ENCODE measurements around the gene DDX11.
"Not testable (repeated sequence)": the region's sequence is repeated elsewhere in the genome, so short reads cannot be mapped to it uniquely, and the experiment has no call there.

DDX11 gene

DNA sequence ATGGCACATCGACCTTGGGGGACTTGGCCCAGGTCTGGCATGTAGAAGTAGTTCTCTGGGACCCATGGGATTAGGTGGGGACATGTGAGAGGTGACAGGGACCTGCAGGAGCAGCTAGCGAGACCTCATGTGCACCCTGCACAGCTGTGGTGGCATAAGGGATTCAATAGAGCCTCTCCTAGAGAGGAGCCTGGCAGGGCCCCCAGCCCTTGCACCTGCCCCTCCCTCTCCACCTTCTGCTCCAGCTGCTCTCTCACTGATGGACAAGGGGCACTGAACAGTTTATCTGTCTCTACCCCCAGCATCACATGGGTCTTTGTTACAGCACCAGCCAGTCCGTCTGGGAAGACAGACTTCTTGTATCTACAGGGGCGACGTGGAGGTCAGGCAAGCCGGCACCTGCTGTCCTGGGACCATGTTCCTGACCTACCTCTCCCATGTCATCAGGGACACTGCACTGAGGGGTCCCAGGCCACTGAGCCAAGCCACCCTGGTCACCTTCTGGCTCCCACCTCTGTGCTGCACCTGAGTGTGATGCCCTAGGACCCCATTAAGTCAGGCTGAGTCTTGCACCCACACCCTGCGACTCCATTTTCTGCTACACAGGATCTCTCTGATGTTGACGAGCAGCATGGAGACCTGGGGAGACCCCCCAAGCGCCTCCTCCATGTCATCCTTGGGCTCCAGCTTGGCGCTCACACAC lies 32.6 kb downstream of the DDX11 start:
- no peak overlapping the region for H3K27ac ChIP-seq (ENCODE audit: low read depth in 2 of 2, low read length in 2 of 2)
- H3K36me3 ChIP-seq (ENCODE audit: control insufficient read depth in 2 of 2, insufficient read depth in 2 of 2, low read length in 2 of 2), result no peaks in the 10 kb centered on the region
- H3K27me3 ChIP-seq (ENCODE audit: control insufficient read depth in 2 of 2, insufficient read depth in 2 of 2, low read length in 2 of 2), result no peaks in the 10 kb centered on the region
- H3K4me3 ChIP-seq (ENCODE audit: low read length in 2 of 2), result no peak overlapping the region
- H3K4me1 ChIP-seq (ENCODE audit: control insufficient read depth in 2 of 2, insufficient read depth in 2 of 2, low read length in 2 of 2), result peaks cover 0 to 10% of the 10 kb centered on the region in 2 donors
- H3K9ac ChIP-seq (ENCODE audit: low read depth in 1 of 2, low read length in 2 of 2), result no peak overlapping the region
- no peaks in the 10 kb centered on the region for H3K9me3 ChIP-seq (ENCODE audit: control insufficient read depth in 2 of 2, low read length in 2 of 2)

DNA sequence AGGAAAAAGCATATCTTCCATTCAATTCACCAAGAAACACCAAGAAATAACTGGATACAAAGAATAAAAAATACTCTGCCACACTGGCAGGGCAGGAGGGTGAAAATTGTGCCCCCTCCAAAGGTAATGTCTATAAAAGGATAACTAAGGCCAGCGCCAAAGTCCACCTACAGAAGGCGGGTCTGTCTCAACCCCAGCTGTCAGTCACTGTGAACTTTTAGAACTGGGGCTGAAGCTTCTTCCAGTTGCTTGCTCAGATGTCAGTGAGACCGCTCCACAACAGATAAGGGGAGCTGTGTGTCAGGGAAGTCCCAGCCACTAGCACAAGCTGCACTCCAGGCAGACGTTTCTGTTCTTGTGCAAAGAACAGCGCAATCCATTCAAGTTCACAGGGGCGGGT lies 36.1 kb downstream of the DDX11 start:
- H3K9me3 ChIP-seq (ENCODE audit: control insufficient read depth in 2 of 2, low read length in 2 of 2); H3K4me3 ChIP-seq (ENCODE audit: low read length in 2 of 2); H3K9ac ChIP-seq (ENCODE audit: low read depth in 1 of 2, low read length in 2 of 2); H3K4me1 ChIP-seq (ENCODE audit: control insufficient read depth in 2 of 2, insufficient read depth in 2 of 2, low read length in 2 of 2); H3K27ac ChIP-seq (ENCODE audit: low read depth in 2 of 2, low read length in 2 of 2); H3K36me3 ChIP-seq (ENCODE audit: control insufficient read depth in 2 of 2, insufficient read depth in 2 of 2, low read length in 2 of 2); H3K27me3 ChIP-seq (ENCODE audit: control insufficient read depth in 2 of 2, insufficient read depth in 2 of 2, low read length in 2 of 2): not testable (repeated sequence)

DNA sequence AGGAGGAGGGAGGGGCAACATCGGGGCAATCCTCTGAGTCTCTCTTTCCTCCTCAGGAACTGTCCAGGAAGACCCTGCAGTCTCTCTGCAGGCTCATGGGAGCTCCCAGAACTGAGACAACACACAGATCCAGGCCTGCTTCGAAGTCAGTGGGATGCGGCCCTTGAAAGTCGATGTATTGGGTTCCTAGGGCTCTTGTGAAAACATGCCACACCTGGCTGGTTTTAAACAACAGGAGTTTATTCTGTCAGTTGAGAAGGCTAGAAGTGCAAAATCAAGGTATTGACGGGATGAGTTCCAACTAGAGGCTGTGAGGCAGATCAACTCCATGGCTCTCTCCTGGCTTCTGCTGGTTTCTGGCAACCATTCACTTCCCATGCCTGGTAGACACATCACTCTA lies 36.6 kb downstream of the DDX11 start:
- H3K9ac ChIP-seq (ENCODE audit: low read depth in 1 of 2, low read length in 2 of 2); H3K9me3 ChIP-seq (ENCODE audit: control insufficient read depth in 2 of 2, low read length in 2 of 2); H3K36me3 ChIP-seq (ENCODE audit: control insufficient read depth in 2 of 2, insufficient read depth in 2 of 2, low read length in 2 of 2); H3K4me1 ChIP-seq (ENCODE audit: control insufficient read depth in 2 of 2, insufficient read depth in 2 of 2, low read length in 2 of 2); H3K27me3 ChIP-seq (ENCODE audit: control insufficient read depth in 2 of 2, insufficient read depth in 2 of 2, low read length in 2 of 2); H3K27ac ChIP-seq (ENCODE audit: low read depth in 2 of 2, low read length in 2 of 2); H3K4me3 ChIP-seq (ENCODE audit: low read length in 2 of 2): not testable (repeated sequence)

DNA sequence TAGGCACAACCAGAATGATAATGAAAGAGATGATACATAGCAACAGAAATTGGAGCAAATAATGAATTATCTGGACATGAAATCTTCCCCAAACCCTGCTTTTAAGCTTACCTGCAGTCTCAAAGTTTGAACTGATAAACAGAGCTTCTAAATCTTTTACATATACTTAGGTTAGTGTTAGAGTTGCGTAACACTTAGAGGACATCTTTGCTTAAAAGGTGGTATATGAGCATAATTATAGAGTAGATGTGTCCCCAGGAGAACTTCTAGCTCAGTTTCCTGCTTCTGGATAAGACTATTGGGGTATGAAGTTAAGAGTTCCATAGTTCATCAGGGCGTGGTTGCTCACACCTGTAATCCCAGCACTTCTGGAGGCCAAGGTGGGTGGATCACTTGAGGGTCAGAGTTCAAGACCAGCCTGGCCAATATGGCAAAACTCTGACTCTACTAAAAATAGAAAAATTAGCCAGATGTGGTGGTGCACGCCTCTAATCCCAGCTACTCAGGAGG lies 41.5 kb downstream of the DDX11 start:
- not testable (repeated sequence) for H3K9me3 ChIP-seq (ENCODE audit: control insufficient read depth in 2 of 2, low read length in 2 of 2); H3K9ac ChIP-seq (ENCODE audit: low read depth in 1 of 2, low read length in 2 of 2); H3K27ac ChIP-seq (ENCODE audit: low read depth in 2 of 2, low read length in 2 of 2); H3K27me3 ChIP-seq (ENCODE audit: control insufficient read depth in 2 of 2, insufficient read depth in 2 of 2, low read length in 2 of 2); H3K36me3 ChIP-seq (ENCODE audit: control insufficient read depth in 2 of 2, insufficient read depth in 2 of 2, low read length in 2 of 2); H3K4me3 ChIP-seq (ENCODE audit: low read length in 2 of 2)
- H3K4me1 ChIP-seq (ENCODE audit: control insufficient read depth in 2 of 2, insufficient read depth in 2 of 2, low read length in 2 of 2), result peaks cover 9 to 16% of the 10 kb centered on the region in 2 donors

DNA sequence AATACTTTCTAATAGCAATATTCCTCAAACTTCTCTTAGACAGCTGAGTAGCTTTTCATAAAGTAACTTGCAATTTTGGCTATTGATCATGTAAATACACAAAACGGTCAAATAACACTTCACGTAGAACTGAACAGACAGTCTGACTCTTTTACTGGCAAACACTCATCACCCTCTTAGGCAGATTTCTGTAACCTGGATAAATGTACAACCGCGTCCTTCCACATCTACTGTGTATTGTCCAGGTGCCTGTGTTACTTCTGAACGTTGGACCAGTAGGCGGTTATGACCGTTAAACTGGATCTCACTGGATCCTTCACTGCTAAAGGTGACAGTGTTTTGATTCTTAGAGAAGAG lies 43.2 kb downstream of the DDX11 start:
- peak overlapping the region; percentile 28 to 55 for H3K4me3 ChIP-seq (ENCODE audit: low read length in 2 of 2)

DNA sequence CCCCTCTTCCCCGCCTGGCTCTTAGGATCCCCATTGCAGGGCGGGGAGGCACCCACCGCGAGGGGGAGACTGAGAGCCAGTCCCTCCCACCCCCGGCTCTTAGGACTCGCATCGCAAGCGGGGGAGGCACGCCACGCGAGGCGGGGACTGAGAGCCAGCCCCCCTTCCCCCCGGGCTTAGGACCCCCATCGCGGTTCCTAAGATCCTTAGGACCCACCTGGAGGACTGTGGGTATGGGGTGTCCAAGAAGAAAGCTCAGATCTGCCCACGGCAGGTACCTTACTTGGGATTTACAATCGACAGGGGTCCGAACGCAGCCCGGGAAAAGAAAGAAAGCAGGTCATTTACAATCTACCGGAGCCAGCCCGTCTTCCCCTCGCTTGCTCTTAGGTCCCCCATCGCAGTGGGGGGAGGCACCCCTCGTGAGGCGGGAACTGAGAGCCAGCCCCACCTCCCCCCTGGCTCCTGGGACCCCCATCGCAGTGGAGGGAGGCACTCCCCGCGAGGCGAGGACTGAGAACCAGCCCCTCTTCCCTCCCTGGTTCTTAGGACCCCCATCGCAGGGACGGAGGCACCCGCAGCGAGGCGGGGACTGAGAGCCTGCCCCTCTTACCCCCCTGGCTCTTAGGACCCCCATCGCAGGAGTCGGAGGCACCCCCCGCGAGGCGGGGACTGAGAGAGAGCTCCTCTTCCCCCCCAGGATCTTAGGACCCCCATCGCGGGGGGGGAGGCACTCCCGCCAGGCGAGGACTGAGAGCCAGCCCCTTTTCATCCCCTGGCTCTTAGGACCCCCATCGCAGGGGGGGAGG lies 43.7 kb downstream of the DDX11 start:
- Histone ChIP-seq H3K4me3 (ENCODE audit: low read length in 2 of 2) (peak overlapping the region; percentile 55 to 67), H3K9ac (ENCODE audit: low read depth in 1 of 2, low read length in 2 of 2) (peak overlapping the region; percentile 47 to 50), H3K27ac (ENCODE audit: low read depth in 2 of 2, low read length in 2 of 2) (no peak overlapping the region), H3K9me3 (ENCODE audit: control insufficient read depth in 2 of 2, low read length in 2 of 2) (no peaks in the 10 kb centered on the region), H3K27me3 (ENCODE audit: control insufficient read depth in 2 of 2, insufficient read depth in 2 of 2, low read length in 2 of 2) (peaks cover 0 to 5% of the 10 kb centered on the region in 2 donors), H3K4me1 (ENCODE audit: control insufficient read depth in 2 of 2, insufficient read depth in 2 of 2, low read length in 2 of 2) (peaks cover 9 to 16% of the 10 kb centered on the region in 2 donors), H3K36me3 (ENCODE audit: control insufficient read depth in 2 of 2, insufficient read depth in 2 of 2, low read length in 2 of 2) (no peaks in the 10 kb centered on the region)

More for the DNA sequence above, 43.2 kb downstream of the DDX11 start:
- H3K27me3 ChIP-seq (ENCODE audit: control insufficient read depth in 2 of 2, insufficient read depth in 2 of 2, low read length in 2 of 2); H3K36me3 ChIP-seq (ENCODE audit: control insufficient read depth in 2 of 2, insufficient read depth in 2 of 2, low read length in 2 of 2); H3K27ac ChIP-seq (ENCODE audit: low read depth in 2 of 2, low read length in 2 of 2); H3K9me3 ChIP-seq (ENCODE audit: control insufficient read depth in 2 of 2, low read length in 2 of 2); H3K9ac ChIP-seq (ENCODE audit: low read depth in 1 of 2, low read length in 2 of 2): not testable (repeated sequence)
- H3K4me1 ChIP-seq (ENCODE audit: control insufficient read depth in 2 of 2, insufficient read depth in 2 of 2, low read length in 2 of 2), result peaks cover 9 to 16% of the 10 kb centered on the region in 2 donors

DNA sequence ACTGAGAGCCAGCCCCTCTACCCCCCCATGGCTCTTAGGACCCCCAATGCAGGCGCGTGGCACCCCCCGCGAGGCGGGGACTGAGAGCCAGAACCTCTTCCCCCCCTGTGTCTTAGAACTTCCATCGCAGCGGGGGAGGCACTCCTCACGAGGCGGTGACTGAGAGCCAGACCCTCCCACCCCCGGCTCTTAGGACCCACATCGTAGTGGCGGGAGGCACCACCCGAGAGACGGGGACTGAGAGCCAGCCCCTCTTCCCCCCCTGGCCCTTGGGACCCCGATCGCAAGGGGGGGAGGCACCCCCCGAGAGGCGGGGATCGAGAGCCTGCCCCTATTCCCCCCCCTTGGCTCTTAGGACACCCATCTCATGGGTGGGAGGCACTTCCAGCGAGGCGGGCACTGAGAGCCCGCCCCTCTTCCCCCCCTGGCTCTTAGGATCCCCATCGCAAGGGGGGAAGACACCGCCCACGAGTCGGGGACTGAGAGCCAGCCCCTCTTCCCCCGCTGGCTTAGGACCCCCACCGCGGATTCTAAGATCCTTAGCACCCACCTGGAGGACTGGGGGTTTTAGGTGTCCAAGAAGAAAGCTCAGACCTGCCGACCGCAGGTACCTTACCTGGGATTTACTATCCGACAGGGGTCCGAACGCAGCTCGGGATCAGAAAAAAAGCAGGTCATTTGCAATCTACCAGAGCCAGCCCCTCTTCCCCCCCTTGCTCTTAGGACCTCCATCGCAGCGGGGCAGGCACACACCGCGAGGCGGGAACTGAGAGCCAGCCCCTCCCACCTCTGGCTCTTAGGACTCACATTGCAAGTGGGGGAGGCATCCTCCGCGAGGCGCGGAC lies 44.9 kb downstream of the DDX11 start:
- Histone ChIP-seq H3K4me3 (ENCODE audit: low read length in 2 of 2) (peak overlapping the region in 1 of 2 donors; percentile 42), H3K9me3 (ENCODE audit: control insufficient read depth in 2 of 2, low read length in 2 of 2) (no peaks in the 10 kb centered on the region), H3K9ac (ENCODE audit: low read depth in 1 of 2, low read length in 2 of 2) (no peak overlapping the region), H3K27me3 (ENCODE audit: control insufficient read depth in 2 of 2, insufficient read depth in 2 of 2, low read length in 2 of 2) (peaks cover 0 to 5% of the 10 kb centered on the region in 2 donors), H3K36me3 (ENCODE audit: control insufficient read depth in 2 of 2, insufficient read depth in 2 of 2, low read length in 2 of 2) (no peaks in the 10 kb centered on the region), H3K4me1 (ENCODE audit: control insufficient read depth in 2 of 2, insufficient read depth in 2 of 2, low read length in 2 of 2) (peaks cover 9 to 16% of the 10 kb centered on the region in 2 donors), H3K27ac (ENCODE audit: low read depth in 2 of 2, low read length in 2 of 2) (no peak overlapping the region)

DNA sequence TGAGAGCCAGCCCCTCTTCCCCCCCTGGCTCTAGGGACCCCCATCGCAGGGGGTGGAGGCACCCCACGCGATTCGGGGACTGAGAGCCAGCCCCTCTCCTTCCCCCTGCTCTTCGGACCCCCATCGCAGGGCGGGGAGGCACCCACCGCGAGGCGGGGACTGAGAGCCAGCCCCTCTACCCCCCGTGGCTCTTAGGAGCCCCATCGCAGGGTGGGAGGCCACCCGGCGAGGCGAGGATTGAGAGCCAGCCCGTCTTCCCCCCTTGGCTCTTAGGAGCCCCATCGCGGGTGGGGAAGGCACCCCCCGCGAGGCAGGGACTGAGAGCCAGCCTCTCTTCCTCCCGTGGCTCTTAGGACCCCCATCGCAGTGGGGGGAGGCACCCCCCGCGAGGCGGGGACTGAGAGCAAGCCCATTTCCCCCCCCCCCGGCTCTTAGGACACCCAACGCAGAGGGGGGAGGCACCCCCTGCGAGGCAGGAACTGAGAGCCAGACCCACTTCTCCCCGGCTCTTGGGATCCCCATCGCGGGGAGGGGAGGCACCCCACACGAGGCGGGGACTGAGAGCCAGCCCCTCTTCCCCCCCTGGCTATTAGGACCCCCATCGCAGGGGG lies 45.6 kb downstream of the DDX11 start:
- Histone ChIP-seq H3K9ac (ENCODE audit: low read depth in 1 of 2, low read length in 2 of 2) (no peak overlapping the region), H3K9me3 (ENCODE audit: control insufficient read depth in 2 of 2, low read length in 2 of 2) (no peaks in the 10 kb centered on the region), H3K4me3 (ENCODE audit: low read length in 2 of 2) (no peak overlapping the region), H3K27me3 (ENCODE audit: control insufficient read depth in 2 of 2, insufficient read depth in 2 of 2, low read length in 2 of 2) (peaks cover 0 to 5% of the 10 kb centered on the region in 2 donors), H3K36me3 (ENCODE audit: control insufficient read depth in 2 of 2, insufficient read depth in 2 of 2, low read length in 2 of 2) (no peaks in the 10 kb centered on the region), H3K4me1 (ENCODE audit: control insufficient read depth in 2 of 2, insufficient read depth in 2 of 2, low read length in 2 of 2) (peaks cover 9 to 16% of the 10 kb centered on the region in 2 donors), H3K27ac (ENCODE audit: low read depth in 2 of 2, low read length in 2 of 2) (no peak overlapping the region)

DNA sequence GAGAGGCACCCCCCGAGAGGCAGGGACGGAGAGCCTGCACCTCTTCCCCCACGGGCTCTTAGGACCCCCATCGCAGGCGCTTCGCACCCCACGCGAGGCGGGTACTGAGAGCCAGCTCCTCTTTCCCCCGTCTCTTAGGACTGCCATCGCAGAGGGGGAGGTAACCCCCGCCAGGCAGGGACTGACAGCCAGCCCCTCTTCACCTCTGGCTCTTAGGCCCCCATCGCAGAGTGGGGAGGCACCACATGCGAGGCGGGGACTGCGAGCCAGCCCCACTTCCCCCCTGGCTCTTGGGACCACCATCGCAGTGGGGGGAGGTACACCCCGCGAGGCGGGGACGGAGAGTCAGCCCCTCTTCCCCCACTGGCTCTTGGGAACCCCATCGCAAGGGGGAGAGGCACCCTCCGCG lies 46.1 kb downstream of the DDX11 start:
- H3K27me3 ChIP-seq (ENCODE audit: control insufficient read depth in 2 of 2, insufficient read depth in 2 of 2, low read length in 2 of 2), result peaks cover 0 to 5% of the 10 kb centered on the region in 2 donors
- H3K4me3 ChIP-seq (ENCODE audit: low read length in 2 of 2), result no peak overlapping the region
- no peak overlapping the region for H3K9ac ChIP-seq (ENCODE audit: low read depth in 1 of 2, low read length in 2 of 2)
- H3K9me3 ChIP-seq (ENCODE audit: control insufficient read depth in 2 of 2, low read length in 2 of 2), result no peaks in the 10 kb centered on the region
- H3K36me3 ChIP-seq (ENCODE audit: control insufficient read depth in 2 of 2, insufficient read depth in 2 of 2, low read length in 2 of 2), result no peaks in the 10 kb centered on the region
- H3K4me1 ChIP-seq (ENCODE audit: control insufficient read depth in 2 of 2, insufficient read depth in 2 of 2, low read length in 2 of 2), result peaks cover 9 to 16% of the 10 kb centered on the region in 2 donors
- H3K27ac ChIP-seq (ENCODE audit: low read depth in 2 of 2, low read length in 2 of 2), result no peak overlapping the region
